ENCODE data around the gene ZNF8.

DNA sequence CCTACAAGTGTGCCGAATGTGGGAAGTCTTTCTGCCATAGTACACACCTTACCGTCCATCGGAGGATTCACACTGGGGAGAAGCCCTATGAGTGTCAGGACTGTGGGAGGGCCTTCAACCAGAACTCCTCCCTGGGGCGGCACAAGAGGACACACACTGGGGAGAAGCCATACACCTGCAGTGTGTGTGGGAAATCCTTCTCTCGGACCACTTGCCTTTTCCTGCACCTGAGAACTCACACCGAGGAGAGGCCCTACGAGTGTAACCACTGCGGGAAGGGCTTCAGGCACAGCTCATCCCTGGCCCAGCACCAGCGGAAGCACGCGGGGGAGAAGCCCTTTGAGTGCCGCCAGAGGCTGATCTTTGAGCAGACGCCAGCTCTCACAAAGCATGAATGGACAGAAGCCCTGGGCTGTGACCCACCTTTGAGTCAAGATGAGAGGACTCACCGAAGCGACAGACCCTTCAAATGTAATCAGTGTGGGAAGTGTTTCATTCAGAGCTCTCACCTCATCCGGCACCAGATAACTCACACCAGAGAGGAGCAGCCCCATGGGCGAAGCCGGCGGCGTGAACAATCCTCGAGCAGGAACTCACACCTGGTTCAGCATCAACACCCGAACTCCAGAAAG, 16.1 kb downstream of the ZNF8 start:
- TF ChIP-seq, protein P1, sequence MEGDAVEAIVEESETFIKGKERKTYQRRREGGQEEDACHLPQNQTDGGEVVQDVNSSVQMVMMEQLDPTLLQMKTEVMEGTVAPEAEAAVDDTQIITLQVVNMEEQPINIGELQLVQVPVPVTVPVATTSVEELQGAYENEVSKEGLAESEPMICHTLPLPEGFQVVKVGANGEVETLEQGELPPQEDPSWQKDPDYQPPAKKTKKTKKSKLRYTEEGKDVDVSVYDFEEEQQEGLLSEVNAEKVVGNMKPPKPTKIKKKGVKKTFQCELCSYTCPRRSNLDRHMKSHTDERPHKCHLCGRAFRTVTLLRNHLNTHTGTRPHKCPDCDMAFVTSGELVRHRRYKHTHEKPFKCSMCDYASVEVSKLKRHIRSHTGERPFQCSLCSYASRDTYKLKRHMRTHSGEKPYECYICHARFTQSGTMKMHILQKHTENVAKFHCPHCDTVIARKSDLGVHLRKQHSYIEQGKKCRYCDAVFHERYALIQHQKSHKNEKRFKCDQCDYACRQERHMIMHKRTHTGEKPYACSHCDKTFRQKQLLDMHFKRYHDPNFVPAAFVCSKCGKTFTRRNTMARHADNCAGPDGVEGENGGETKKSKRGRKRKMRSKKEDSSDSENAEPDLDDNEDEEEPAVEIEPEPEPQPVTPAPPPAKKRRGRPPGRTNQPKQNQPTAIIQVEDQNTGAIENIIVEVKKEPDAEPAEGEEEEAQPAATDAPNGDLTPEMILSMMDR (conservative IDR thresholded peaks at IDR 0.05; ENCODE audit: low read length), result no peak
- no peak for TF ChIP-seq EZH2phosphoT487 (IDR thresholded peaks at IDR 0.05; ENCODE audit: borderline replicate concordance)

All from Loucy (cell line).